HepG2 (cell line): ENCODE results near the gene GOLPH3. TPM values are rescaled to one million over a fixed set of nuclear protein-coding genes. Genes with fewer than 3 reads are reported as not detected.

Source experiments
- EHMT2 ChIP-seq: fragments of 200-600 bp; sonication (generic); IDR thresholded peaks from 2 replicates; pipeline ENCODE4 v1.7.0; 2017; ENCODE audit warnings: antibody characterized with exemption, low read depth, low read length, borderline replicate concordance
- EP300 ChIP-seq, 3 experiments: sonication (generic) in 1 of 3; formaldehyde crosslinking in 1 of 3; IDR thresholded peaks; 2 replicates each; pipeline versions ENCODE4 v1.5.1 to v1.6.1; 2011 to 2020; ENCODE audit warnings: low read depth in 2 of 3, low read length in 2 of 3, borderline replicate concordance in 1 of 3, improper control_type of control experiment in 1 of 3, mild to moderate bottlenecking in 1 of 3, missing genetic modification reagents in 1 of 3, moderate library complexity in 1 of 3
- NFE2 ChIP-seq: sonication (generic); formaldehyde crosslinking; IDR thresholded peaks from 2 replicates; pipeline ENCODE4 v1.4.0; 2020; ENCODE audit warnings: missing genetic modification reagents
- TCF7L2 ChIP-seq: IDR thresholded peaks from 2 replicates; pipeline ENCODE4 v1.6.1; 2011; ENCODE audit warnings: mild to moderate bottlenecking, low read depth, low read length, moderate library complexity
- TEAD3 ChIP-seq: optimal IDR thresholded peaks from 2 replicates; pipeline ENCODE3; 2016; ENCODE audit warnings: borderline replicate concordance
- ZBTB42 ChIP-seq: sonication (generic); formaldehyde crosslinking; IDR thresholded peaks from 2 replicates; pipeline ENCODE4 v1.5.0; 2020; ENCODE audit warnings: mild to moderate bottlenecking, missing genetic modification reagents
- ZMYM4 ChIP-seq: sonication (generic); formaldehyde crosslinking; IDR thresholded peaks from 2 replicates; pipeline ENCODE4 v1.8.1; 2023; ENCODE audit warnings: mild to moderate bottlenecking, missing genetic modification reagents
- ZNF10 ChIP-seq: sonication (generic); formaldehyde crosslinking; IDR thresholded peaks from 2 replicates; pipeline ENCODE4 v1.4.0; 2020; ENCODE audit warnings: mild to moderate bottlenecking, low read depth, missing genetic modification reagents, borderline replicate concordance
- ZNF329 ChIP-seq: sonication (generic); formaldehyde crosslinking; IDR thresholded peaks from 2 replicates; pipeline ENCODE4 v1.9.0; 2021; ENCODE audit warnings: low read depth, mild to moderate bottlenecking, missing genetic modification reagents
- ZNF589 ChIP-seq: sonication (generic); formaldehyde crosslinking; conservative IDR thresholded peaks from 2 replicates; pipeline ENCODE4 v1.8.0; 2022; ENCODE audit warnings: mild to moderate bottlenecking, moderate library complexity, missing genetic modification reagents
- ZNF720 ChIP-seq: sonication (generic); formaldehyde crosslinking; IDR thresholded peaks from 2 replicates; pipeline ENCODE4 v1.4.0; 2020; ENCODE audit warnings: missing genetic modification reagents
- ZSCAN25 ChIP-seq: sonication (generic); formaldehyde crosslinking; IDR thresholded peaks from 2 replicates; pipeline ENCODE4 v1.8.0; 2022; ENCODE audit warnings: mild to moderate bottlenecking, missing genetic modification reagents
- ZSCAN29 ChIP-seq: sonication (generic); formaldehyde crosslinking; conservative IDR thresholded peaks from 2 replicates; pipeline ENCODE4 v1.4.0; 2020; ENCODE audit warnings: mild to moderate bottlenecking, missing genetic modification reagents
- polyA plus RNA-seq, 8 experiments: library from polyadenylated mRNA; depleted of rRNA in 3 of 8; stranded (reverse) in 7 of 8; unstranded in 1 of 8; fragments of >200 nt; fragmentation: Illumina TruSeq in 4 of 8; extraction: Trizol in 4 of 8; gene quantifications; 2 replicates each; pipeline versions ENCODE4 v1.2.1 to v1.2.3, GENCODE V29; 2011 to 2016; ENCODE audit warnings: low read depth in 4 of 8, missing spikeins in 1 of 8, mixed read lengths in 1 of 8; ENCODE audit not compliant: insufficient read depth in 1 of 8
- total RNA-seq, 5 experiments: library from RNA; depleted of rRNA; stranded (reverse); fragments of >200 nt; fragmentation: Illumina TruSeq; extraction: Trizol; gene quantifications; 2 replicates each; pipeline ENCODE4 v1.2.3, GENCODE V29; 2016; ENCODE audit warnings: low read depth in 1 of 5
- TF ChIP-seq, protein P1 (sequence below): sonication (generic); formaldehyde crosslinking; IDR thresholded peaks from 2 replicates; pipeline ENCODE4 v1.8.0; 2022; ENCODE audit warnings: missing genetic modification reagents, mild to moderate bottlenecking, inconsistent platforms, borderline replicate concordance
- TF ChIP-seq, protein P2 (sequence below): sonication (generic); formaldehyde crosslinking; IDR thresholded peaks from 2 replicates; pipeline ENCODE4 v1.5.1; 2020; ENCODE audit warnings: missing genetic modification reagents, mild to moderate bottlenecking, borderline replicate concordance
- TF ChIP-seq, protein P3 (sequence below): IDR thresholded peaks from 2 replicates; pipeline ENCODE4 v1.6.1; 2016

GOLPH3 gene
- total and polyA plus RNA-seq, 2 of the 13 experiments (the other 11 are each of a cell fraction or from before 2014, with no cell fraction given), result 59.5 to 84.5 TPM

DNA sequence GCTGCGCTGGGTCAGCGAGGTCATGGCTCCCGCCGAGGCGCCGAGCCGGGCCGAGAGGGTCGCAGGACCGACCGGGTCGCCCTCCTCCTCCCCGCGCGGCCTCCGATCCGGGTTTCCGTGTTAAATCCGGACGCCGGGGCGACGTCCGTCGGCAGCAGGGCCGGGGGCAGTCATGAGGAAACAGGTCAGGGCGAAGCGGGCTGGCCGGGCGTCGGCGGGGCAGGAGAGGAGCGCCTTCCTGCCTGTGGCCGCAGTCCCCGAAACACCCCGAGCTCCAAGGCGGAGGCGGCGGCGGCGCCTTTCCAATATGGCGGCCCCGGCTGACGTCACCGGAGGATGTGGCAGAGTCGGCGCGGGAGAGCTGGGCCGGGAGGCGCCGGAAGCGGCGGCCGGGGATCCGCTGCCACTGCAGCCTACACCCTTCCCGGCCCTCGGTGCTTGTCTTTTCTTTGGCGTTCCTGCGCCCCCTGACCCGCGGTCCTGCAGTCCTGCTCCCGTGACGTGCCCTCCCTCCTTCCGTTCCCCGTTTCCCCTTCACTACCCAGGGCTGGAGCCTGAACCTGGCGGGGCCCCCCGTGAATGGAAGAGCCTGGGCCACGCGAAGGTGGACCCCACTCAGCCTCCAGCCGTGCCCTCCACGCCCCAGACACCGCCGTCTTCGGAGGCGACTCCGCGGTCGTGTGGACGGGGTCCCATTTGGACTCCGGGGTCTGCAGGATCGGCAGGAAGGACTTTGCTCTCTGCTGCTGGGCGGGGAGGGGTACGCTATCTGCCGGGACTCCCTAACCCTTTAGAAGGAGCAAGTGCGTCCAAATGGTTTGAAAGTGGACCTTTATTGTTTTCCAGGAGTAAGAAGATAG is at the start of gene GOLPH3 (continued):
- TF ChIP-seq ZNF10 (CRISPR knock-in tag), result no peak
- TF ChIP-seq ZNF720 (CRISPR knock-in tag), result no peak
- TF ChIP-seq ZSCAN29, result peak; percentile 91
- no peak for TF ChIP-seq TEAD3
- TF ChIP-seq EHMT2, result no peak
- TF ChIP-seq NFE2 (CRISPR knock-in tag), result no peak
- no peak; the same call in 1 of the 2 replicates for TF ChIP-seq ZNF589 (CRISPR knock-in tag)
- TF ChIP-seq ZSCAN25 (CRISPR knock-in tag), result peak; percentile 63; the same call in 1 of the 2 replicates
- TF ChIP-seq, protein P1, sequence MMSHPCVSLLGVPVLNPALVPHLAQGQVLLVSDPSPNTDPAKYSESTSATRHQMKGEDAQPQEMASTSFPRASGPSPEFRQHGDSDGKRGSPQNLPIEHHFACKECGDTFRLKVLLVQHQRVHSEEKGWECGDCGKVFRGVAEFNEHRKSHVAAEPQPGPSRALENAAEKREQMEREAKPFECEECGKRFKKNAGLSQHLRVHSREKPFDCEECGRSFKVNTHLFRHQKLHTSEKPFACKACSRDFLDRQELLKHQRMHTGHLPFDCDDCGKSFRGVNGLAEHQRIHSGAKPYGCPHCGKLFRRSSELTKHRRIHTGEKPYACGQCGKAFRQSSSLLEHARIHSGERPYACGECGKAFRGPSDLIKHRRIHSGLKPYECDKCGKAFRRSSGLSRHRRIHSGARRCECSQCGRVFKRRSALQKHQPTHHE (CRISPR knock-in tag), result peak; percentile 98
- peak; percentile 75; the same call in 1 of the 2 replicates for TF ChIP-seq ZBTB42 (CRISPR knock-in tag)
- peak; percentile 51; the same call in 1 of the 2 replicates for TF ChIP-seq ZNF329
- peak; percentile 78; the same call in 1 of the 2 replicates for TF ChIP-seq ZMYM4 (CRISPR knock-in tag)
- TF ChIP-seq TCF7L2, result no peak
- TF ChIP-seq, protein P2, sequence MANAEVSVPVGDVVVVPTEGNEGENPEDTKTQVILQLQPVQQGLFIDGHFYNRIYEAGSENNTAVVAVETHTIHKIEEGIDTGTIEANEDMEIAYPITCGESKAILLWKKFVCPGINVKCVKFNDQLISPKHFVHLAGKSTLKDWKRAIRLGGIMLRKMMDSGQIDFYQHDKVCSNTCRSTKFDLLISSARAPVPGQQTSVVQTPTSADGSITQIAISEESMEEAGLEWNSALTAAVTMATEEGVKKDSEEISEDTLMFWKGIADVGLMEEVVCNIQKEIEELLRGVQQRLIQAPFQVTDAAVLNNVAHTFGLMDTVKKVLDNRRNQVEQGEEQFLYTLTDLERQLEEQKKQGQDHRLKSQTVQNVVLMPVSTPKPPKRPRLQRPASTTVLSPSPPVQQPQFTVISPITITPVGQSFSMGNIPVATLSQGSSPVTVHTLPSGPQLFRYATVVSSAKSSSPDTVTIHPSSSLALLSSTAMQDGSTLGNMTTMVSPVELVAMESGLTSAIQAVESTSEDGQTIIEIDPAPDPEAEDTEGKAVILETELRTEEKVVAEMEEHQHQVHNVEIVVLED, result 0 out of 2 replicates have a peak, but pooled peaks have one; percentile 15
- no peak; a peak in 1 of 4 replicates for TF ChIP-seq EP300 (IDR thresholded peaks at IDR 0.05; ENCODE audit: low read depth in 2 of 2, low read length in 2 of 2)
- TF ChIP-seq EP300 (CRISPR knock-in tag; IDR thresholded peaks at IDR 0.05; ENCODE audit: borderline replicate concordance), result 0 out of 2 replicates have a peak, but pooled peaks have one; percentile 8
- TF ChIP-seq, protein P3, sequence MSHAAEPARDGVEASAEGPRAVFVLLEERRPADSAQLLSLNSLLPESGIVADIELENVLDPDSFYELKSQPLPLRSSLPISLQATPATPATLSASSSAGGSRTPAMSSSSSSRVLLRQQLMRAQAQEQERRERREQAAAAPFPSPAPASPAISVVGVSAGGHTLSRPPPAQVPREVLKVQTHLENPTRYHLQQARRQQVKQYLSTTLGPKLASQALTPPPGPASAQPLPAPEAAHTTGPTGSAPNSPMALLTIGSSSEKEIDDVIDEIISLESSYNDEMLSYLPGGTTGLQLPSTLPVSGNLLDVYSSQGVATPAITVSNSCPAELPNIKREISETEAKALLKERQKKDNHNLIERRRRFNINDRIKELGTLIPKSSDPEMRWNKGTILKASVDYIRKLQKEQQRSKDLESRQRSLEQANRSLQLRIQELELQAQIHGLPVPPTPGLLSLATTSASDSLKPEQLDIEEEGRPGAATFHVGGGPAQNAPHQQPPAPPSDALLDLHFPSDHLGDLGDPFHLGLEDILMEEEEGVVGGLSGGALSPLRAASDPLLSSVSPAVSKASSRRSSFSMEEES (CRISPR knock-in tag), result 0 out of 2 replicates have a peak, but pooled peaks have one; percentile 56
